GM23338 (cell line): ENCODE measurements around the gene SLC16A12.

Experiments used
- EZH2 ChIP-seq: fragments of 200-600 bp; sonication (generic); IDR thresholded peaks from one replicate; pipeline ENCODE4 v1.8.0; 2017; ENCODE audit warnings: antibody characterized with exemption, mild to moderate bottlenecking, low read depth; ENCODE audit not compliant: unreplicated experiment
- EZH2phosphoT487 ChIP-seq: fragments of 200-600 bp; sonication (generic); IDR thresholded peaks from one replicate; pipeline ENCODE4 v1.8.1; 2018; ENCODE audit warnings: antibody characterized with exemption; ENCODE audit not compliant: unreplicated experiment
- JUNB ChIP-seq: IDR thresholded peaks from one replicate; pipeline ENCODE4 v1.6.1; 2016; ENCODE audit warnings: antibody characterized with exemption; ENCODE audit not compliant: unreplicated experiment
- NANOG ChIP-seq: IDR thresholded peaks from 2 replicates; pipeline ENCODE4 v1.6.1; 2016; ENCODE audit warnings: antibody characterized with exemption, borderline replicate concordance
- POLR2AphosphoS5 ChIP-seq: IDR thresholded peaks from 2 replicates; pipeline ENCODE4 v1.6.1; 2016; ENCODE audit warnings: antibody characterized with exemption, low read depth
- TF ChIP-seq, protein P1 (sequence below), 2 experiments: fragments of 200-600 bp in 1 of 2; sonication (generic) in 1 of 2; conservative IDR thresholded peaks; 2 replicates each; pipeline versions ENCODE4 v1.5.1 to v1.6.1; 2016 to 2017; ENCODE audit warnings: antibody characterized with exemption in 2 of 2, low read depth in 2 of 2, mild to moderate bottlenecking in 2 of 2, moderate library complexity in 1 of 2
- TF ChIP-seq, protein P2 (sequence below): IDR thresholded peaks from one replicate; pipeline ENCODE4 v1.6.1; 2018; ENCODE audit warnings: antibody characterized with exemption; ENCODE audit not compliant: unreplicated experiment
- TF ChIP-seq, protein P3 (sequence below): IDR thresholded peaks from 2 replicates; pipeline ENCODE4 v1.6.1; 2016; ENCODE audit warnings: antibody characterized with exemption

DNA sequence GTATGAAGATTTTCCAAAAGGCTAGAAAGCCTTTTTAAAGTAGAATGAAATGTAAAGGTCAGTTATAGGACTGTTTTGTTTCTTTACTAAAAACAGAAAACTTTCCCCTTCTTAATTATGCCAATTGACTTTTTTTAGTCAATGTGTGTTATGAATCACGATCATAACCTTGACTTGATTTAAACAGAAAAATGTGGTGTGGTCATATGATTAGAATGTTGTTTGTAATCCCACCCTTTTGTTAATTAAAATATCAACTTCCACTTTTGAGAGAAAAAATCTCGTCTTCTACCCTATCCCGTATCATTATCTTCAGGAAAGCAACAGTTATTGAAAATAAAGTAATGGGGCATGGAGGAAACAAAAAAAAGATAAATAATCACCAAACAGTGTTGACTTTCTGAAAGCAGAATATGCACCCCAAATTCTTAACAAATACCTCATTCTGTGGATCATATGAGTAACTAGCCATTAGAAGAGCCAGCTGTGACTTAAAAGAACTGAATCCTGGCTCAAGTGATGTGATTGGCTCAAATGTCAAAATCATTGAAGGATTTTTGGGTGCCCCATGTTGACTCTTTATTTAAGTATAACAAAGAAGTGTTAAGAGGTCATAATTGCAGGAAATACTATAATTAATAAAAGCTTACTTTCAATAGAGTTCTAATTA lies 32.3 kb upstream of the SLC16A12 start:
- no peak for TF ChIP-seq JUNB
- TF ChIP-seq, protein P1, sequence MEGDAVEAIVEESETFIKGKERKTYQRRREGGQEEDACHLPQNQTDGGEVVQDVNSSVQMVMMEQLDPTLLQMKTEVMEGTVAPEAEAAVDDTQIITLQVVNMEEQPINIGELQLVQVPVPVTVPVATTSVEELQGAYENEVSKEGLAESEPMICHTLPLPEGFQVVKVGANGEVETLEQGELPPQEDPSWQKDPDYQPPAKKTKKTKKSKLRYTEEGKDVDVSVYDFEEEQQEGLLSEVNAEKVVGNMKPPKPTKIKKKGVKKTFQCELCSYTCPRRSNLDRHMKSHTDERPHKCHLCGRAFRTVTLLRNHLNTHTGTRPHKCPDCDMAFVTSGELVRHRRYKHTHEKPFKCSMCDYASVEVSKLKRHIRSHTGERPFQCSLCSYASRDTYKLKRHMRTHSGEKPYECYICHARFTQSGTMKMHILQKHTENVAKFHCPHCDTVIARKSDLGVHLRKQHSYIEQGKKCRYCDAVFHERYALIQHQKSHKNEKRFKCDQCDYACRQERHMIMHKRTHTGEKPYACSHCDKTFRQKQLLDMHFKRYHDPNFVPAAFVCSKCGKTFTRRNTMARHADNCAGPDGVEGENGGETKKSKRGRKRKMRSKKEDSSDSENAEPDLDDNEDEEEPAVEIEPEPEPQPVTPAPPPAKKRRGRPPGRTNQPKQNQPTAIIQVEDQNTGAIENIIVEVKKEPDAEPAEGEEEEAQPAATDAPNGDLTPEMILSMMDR (conservative IDR thresholded peaks at IDR 0.05; ENCODE audit: low read depth in 2 of 2), result no peak
- TF ChIP-seq, protein P2, sequence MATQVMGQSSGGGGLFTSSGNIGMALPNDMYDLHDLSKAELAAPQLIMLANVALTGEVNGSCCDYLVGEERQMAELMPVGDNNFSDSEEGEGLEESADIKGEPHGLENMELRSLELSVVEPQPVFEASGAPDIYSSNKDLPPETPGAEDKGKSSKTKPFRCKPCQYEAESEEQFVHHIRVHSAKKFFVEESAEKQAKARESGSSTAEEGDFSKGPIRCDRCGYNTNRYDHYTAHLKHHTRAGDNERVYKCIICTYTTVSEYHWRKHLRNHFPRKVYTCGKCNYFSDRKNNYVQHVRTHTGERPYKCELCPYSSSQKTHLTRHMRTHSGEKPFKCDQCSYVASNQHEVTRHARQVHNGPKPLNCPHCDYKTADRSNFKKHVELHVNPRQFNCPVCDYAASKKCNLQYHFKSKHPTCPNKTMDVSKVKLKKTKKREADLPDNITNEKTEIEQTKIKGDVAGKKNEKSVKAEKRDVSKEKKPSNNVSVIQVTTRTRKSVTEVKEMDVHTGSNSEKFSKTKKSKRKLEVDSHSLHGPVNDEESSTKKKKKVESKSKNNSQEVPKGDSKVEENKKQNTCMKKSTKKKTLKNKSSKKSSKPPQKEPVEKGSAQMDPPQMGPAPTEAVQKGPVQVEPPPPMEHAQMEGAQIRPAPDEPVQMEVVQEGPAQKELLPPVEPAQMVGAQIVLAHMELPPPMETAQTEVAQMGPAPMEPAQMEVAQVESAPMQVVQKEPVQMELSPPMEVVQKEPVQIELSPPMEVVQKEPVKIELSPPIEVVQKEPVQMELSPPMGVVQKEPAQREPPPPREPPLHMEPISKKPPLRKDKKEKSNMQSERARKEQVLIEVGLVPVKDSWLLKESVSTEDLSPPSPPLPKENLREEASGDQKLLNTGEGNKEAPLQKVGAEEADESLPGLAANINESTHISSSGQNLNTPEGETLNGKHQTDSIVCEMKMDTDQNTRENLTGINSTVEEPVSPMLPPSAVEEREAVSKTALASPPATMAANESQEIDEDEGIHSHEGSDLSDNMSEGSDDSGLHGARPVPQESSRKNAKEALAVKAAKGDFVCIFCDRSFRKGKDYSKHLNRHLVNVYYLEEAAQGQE, result no peak
- no peak for TF ChIP-seq EZH2
- TF ChIP-seq POLR2AphosphoS5, result no peak
- TF ChIP-seq NANOG, result no peak
- TF ChIP-seq, protein P3, sequence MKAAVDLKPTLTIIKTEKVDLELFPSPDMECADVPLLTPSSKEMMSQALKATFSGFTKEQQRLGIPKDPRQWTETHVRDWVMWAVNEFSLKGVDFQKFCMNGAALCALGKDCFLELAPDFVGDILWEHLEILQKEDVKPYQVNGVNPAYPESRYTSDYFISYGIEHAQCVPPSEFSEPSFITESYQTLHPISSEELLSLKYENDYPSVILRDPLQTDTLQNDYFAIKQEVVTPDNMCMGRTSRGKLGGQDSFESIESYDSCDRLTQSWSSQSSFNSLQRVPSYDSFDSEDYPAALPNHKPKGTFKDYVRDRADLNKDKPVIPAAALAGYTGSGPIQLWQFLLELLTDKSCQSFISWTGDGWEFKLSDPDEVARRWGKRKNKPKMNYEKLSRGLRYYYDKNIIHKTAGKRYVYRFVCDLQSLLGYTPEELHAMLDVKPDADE, result no peak
- no peak for TF ChIP-seq EZH2phosphoT487
